ENCODE data around the gene PDE4B.

DNA sequence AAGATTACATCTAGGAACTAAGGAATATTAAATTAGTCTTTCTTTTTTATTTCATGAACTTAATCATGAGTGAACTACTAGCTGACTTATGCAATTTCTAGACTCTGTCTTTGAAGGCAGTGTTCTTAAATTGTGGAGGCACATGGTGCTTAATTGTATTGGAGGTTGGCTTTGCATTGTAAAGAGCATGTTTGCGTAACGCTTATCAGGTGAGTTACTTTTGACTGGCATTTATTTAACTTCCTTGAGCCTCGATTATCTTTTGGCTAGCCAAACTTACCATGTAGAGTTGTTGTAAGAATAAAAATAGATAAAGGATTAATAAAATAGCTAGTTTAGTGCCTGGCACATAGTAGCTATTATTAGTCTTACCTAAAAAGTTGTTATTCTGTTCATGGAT, 262.4 kb downstream of the PDE4B start:
- TF ChIP-seq EP300 (conservative IDR thresholded peaks at IDR 0.05; ENCODE audit: poor library complexity, severe bottlenecking) (no peak), SMC3 (conservative IDR thresholded peaks at IDR 0.05; ENCODE audit: poor library complexity) (no peak), EZH2 (IDR thresholded peaks at IDR 0.05; ENCODE audit: borderline replicate concordance, insufficient read depth, low read length, poor library complexity, severe bottlenecking) (no peak), POLR2AphosphoS5 (IDR thresholded peaks at IDR 0.05) (no peak), TAF1 (IDR thresholded peaks at IDR 0.05; ENCODE audit: low read depth) (no peak), RAD21 (conservative IDR thresholded peaks at IDR 0.05) (no peak), MXI1 (conservative IDR thresholded peaks at IDR 0.05; ENCODE audit: poor library complexity, severe bottlenecking) (no peak)
- TF ChIP-seq, protein P1, sequence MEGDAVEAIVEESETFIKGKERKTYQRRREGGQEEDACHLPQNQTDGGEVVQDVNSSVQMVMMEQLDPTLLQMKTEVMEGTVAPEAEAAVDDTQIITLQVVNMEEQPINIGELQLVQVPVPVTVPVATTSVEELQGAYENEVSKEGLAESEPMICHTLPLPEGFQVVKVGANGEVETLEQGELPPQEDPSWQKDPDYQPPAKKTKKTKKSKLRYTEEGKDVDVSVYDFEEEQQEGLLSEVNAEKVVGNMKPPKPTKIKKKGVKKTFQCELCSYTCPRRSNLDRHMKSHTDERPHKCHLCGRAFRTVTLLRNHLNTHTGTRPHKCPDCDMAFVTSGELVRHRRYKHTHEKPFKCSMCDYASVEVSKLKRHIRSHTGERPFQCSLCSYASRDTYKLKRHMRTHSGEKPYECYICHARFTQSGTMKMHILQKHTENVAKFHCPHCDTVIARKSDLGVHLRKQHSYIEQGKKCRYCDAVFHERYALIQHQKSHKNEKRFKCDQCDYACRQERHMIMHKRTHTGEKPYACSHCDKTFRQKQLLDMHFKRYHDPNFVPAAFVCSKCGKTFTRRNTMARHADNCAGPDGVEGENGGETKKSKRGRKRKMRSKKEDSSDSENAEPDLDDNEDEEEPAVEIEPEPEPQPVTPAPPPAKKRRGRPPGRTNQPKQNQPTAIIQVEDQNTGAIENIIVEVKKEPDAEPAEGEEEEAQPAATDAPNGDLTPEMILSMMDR (IDR thresholded peaks at IDR 0.05; ENCODE audit: poor library complexity, severe bottlenecking), result no peak
- TF ChIP-seq, protein P2, sequence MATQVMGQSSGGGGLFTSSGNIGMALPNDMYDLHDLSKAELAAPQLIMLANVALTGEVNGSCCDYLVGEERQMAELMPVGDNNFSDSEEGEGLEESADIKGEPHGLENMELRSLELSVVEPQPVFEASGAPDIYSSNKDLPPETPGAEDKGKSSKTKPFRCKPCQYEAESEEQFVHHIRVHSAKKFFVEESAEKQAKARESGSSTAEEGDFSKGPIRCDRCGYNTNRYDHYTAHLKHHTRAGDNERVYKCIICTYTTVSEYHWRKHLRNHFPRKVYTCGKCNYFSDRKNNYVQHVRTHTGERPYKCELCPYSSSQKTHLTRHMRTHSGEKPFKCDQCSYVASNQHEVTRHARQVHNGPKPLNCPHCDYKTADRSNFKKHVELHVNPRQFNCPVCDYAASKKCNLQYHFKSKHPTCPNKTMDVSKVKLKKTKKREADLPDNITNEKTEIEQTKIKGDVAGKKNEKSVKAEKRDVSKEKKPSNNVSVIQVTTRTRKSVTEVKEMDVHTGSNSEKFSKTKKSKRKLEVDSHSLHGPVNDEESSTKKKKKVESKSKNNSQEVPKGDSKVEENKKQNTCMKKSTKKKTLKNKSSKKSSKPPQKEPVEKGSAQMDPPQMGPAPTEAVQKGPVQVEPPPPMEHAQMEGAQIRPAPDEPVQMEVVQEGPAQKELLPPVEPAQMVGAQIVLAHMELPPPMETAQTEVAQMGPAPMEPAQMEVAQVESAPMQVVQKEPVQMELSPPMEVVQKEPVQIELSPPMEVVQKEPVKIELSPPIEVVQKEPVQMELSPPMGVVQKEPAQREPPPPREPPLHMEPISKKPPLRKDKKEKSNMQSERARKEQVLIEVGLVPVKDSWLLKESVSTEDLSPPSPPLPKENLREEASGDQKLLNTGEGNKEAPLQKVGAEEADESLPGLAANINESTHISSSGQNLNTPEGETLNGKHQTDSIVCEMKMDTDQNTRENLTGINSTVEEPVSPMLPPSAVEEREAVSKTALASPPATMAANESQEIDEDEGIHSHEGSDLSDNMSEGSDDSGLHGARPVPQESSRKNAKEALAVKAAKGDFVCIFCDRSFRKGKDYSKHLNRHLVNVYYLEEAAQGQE (IDR thresholded peaks at IDR 0.05; ENCODE audit: borderline replicate concordance), result no peak

All from neural cell (in vitro differentiated cells).